Stimulated activated CD4-positive, alpha-beta T cell treated with anti-CD3 and anti-CD28 coated beads, Interleukin-2, amount 100 ng/mL, for 4 hours (primary cell): Measurements from ENCODE around the gene WFDC10B.
"Not testable (repeated sequence)": the region's sequence is repeated elsewhere in the genome, so short reads cannot be mapped to it uniquely, and the experiment has no call there.

Experiments used
- DNase-seq: peaks from one replicate; pipeline ENCODE4 v3.0.0-alpha.2; 2020; ENCODE audit warnings: low read depth

Gene WFDC10B

GRCh38 chr20:45647441-45648050 is 57.3 kb downstream of the WFDC10B start:
- DNase-seq = no peak

- no peak for DNase-seq
Observed at GRCh38 chr20:45646875-45647274, 57.9 kb downstream of the WFDC10B start.

- not testable (repeated sequence) for DNase-seq
Observed at GRCh38 chr20:45645869-45646268, 59.0 kb downstream of the WFDC10B start.

- DNase-seq = not testable (repeated sequence)
Observed at GRCh38 chr20:45641076-45641475, 63.7 kb downstream of the WFDC10B start.

GRCh38 chr20:45639687-45640086 is 65.1 kb downstream of the WFDC10B start:
- no peak for DNase-seq

- no peak for DNase-seq
Observed at GRCh38 chr20:45636513-45636912, 68.3 kb downstream of the WFDC10B start.
